Fibroblast of skin of right quadriceps (primary cell): ENCODE results near the gene ZNF26.
A peak's percentile ranks its signal among the peaks of the same experiment; 100 is the strongest.
"Not testable (repeated sequence)": the region's sequence is repeated elsewhere in the genome, so short reads cannot be mapped to it uniquely, and the experiment has no call there.

Experiments
- DNase-seq: peaks from one replicate; pipeline ENCODE4 v3.0.0-alpha.2; 2013

The ZNF26 gene, protein sequence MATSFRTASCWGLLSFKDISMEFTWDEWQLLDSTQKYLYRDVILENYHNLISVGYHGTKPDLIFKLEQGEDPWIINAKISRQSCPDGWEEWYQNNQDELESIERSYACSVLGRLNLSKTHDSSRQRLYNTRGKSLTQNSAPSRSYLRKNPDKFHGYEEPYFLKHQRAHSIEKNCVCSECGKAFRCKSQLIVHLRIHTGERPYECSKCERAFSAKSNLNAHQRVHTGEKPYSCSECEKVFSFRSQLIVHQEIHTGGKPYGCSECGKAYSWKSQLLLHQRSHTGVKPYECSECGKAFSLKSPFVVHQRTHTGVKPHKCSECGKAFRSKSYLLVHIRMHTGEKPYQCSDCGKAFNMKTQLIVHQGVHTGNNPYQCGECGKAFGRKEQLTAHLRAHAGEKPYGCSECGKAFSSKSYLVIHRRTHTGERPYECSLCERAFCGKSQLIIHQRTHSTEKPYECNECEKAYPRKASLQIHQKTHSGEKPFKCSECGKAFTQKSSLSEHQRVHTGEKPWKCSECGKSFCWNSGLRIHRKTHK

DNA sequence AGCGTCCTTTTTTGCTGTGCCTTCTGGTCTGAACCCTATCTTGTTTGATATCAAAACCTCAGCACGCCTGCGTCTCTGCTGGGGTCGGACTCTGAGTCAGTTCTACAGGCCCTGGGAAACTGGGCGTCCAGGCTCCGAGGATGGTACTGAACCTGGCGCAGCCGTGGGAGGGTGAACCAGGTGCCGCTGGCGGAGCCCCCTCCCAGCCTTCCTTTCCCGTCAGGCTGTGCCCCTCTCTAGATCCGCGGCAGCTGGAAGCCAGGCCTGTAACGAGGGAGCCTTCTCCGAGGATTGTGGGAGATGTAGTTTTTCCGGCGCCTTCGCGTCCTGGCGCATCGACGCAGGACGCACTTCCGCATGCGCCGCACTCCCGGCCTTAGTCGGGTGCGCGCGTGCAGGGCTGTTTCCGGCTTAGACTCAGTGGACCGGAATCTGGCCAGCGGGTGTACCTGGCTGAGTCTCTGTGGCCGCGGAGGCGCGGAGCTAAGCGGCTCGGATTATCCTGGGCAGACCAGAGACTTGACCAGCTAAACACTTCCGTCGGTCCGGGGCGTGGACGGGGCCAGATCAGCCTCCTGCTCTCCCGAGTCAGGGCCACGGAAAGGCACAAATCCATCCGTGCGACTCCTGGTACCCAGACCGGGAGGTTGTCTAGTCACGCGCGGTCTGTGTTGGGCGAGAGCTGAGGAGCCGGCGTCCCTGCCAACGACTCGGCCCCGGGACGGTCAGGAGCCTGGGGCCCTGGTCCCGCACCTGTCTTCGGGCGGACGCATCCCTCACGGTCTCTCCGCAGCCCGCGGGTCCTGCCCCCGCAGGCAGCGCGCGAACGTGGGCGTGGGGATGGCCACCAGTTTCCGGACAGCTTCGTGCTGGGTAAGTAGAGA is at the start of gene ZNF26:
ZNF26 (plus strand) TSS at position 367 of the 884 bp plus-strand sequence; CDS start at position 841, 474 bp downstream.
- peak; percentile 92 for DNase-seq

DNA sequence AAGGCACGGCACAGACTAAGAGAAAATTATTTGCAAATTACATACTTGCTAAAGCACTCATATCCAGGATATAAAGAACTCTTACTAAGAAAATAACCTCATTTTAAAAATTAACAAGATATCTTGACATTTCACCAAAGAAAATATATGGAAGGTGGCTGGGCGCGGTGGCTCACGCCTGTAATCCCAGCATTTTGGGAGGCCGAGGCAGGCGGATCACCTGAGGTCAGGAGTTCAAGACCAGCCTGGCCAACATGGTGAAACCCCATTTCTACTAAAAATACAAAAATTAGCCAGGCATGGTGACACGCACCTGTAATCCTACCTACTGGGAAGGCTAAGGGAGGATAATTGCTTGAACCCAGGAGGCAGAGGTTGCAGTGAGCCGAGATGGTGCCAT is 49.2 kb upstream of the ZNF26 start:
- not testable (repeated sequence) for DNase-seq

DNA sequence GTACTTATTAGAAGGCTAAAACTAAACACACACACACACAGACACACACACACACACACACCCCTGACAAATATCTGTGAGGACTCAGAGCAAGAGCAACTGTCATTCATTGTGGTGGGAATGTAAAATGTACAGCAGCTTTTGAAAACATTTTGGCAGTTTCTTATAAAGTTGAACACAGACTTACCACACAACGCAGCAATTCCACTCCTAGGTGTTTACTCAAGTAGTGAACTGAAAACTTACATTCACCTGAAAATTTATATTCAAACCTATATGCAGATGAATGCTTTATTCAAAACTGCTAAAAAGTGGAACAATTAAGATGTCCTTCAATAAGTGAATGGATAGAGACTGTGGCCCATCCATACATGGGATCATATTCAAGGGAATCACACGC is 48.7 kb upstream of the ZNF26 start:
- DNase-seq = no peak

DNA sequence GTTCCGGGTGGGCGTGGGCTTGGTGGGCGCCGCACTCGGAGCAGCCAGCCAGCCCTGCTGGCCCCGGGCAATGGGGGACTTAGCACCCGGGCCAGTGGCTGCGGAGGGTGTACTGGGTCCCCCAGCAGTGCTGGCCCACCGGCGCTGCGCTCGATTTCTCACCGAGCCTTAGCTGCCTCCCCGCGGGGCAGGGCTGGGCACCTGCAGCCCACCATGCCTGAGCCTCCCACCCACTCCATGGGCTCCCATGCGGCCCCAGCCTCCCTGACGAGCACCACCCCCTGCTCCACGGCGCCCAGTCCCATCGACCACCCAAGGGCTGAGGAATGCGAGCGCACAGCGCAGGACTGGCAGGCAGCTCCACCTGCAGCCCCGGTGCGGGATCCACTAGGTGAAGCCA is 47.4 kb upstream of the ZNF26 start:
- not testable (repeated sequence) for DNase-seq

DNA sequence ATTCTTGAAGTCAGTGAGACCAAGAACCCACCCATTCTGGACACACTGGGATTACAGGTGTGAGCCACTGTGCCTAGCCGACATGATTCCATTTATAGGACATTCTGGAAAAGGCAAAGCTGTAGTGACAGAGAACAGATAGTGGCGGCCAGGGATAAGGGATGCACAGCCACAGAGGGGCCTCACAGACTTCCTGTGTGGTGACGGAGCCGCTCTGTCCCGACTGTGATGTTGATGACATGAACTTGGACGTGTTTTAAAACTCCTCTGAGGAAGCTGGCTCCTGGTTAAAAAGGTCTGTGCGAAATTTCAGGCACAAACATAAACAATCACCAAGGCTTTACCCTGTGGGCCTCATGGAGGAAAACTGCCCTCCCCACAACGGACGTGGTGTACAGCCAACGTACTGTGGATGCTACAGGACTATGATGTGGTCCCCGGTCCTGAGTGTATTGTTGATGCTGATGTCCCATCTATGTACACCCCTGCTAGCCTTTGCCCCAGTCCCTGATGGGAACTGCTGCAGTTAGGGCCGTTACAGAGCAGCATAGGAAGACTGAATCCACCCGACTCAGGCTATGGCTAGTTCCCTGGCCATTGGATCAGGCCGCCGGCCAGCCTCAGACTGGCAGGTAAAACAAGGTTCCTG is 46.0 kb upstream of the ZNF26 start:
- no peak for DNase-seq

DNA sequence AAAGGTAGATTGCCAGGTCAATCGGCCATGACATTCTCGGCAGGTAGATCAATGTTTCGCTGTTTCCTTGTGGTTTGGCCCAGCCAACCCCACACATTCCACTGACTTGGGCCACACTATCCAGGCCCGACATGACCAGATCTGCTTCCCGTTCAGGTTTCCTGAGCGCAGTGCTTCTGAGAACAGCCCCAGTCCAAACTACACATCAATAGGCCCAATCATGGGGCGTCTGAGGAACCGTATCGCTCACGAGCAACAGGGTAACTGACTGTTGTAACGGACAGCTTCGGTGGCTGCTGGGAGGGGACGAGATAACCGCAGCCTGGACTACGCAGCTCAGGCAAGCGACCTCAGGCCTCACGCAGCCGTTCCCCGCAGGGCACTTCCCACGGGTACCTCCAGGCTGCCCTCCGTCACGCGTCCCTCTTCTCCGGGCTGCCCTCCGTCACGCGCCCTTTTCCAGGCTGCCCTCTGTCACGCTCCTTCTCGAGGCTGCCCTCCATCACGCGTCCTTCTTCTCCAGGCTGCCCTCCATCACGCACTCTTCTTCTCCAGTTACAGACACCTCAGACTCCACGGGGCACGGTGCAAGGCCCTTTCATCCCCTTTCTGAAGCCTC is 44.7 kb upstream of the ZNF26 start:
- no peak for DNase-seq

DNA sequence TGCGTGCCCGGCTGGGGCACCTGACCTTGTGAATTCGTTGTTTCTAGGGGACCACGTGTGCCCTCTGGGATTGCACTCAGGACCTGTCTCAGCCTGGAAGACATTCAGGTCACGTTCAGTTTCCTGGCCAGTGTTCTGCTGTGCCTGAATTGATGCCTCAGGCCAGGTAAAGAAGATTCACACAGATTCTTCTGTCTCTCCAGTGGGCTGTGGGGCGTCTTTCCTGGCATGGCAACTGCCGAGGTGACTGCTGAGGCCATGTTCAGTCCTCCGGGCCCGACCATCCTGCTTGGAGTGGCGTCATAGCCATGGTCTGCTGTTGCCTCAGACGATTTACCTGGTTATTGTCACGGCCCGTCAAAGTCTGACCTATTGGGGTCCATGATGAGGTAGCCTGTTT is 43.6 kb upstream of the ZNF26 start:
- DNase-seq = no peak

DNA sequence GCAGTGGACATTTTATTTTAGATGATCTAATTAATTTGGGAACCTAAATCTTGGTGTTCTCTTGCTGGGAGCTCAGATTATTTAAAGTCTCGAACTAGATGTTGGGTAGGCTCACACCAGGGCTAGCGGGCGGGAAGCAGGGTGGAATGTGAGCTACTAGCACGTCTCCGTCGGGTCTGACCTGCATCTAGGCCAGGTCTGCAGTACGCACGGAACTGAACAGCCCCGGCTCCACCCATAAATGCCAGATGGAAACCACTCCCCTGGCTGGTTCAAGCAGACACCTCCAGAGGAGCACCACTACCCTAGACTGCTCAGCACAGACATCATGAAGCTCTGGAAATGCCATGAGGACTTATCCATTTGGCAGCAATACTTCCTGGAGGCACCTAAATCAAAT is 40.4 kb upstream of the ZNF26 start:
- no peak for DNase-seq

DNA sequence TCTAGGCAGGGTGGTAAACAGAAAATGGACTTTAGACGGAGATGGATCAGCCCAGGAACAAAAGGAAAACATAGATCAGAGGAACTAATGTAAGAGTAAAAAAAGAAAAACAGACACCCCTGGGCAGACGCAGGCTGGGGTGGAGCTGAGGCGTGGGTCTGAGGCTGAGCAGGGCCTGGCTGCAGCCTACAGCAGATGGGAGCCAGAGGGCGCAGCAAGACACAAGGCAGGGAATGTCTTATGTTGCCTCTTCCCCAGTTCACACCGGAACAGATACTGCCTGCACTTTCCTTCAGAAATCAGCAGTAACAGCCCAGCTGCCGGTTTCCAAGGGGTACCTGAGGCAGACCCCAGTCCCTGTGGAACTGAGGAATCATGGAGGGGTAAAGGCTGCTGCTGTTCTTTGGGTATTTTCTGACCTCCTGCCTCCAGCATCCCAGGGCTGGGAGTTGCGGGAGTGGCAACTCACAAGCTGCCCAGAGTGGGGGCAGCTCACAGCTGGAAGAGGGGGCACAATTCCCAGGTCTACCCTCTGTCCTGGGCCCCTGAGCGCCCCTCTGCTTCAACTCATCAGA is 39.8 kb upstream of the ZNF26 start:
- DNase-seq = no peak

DNA sequence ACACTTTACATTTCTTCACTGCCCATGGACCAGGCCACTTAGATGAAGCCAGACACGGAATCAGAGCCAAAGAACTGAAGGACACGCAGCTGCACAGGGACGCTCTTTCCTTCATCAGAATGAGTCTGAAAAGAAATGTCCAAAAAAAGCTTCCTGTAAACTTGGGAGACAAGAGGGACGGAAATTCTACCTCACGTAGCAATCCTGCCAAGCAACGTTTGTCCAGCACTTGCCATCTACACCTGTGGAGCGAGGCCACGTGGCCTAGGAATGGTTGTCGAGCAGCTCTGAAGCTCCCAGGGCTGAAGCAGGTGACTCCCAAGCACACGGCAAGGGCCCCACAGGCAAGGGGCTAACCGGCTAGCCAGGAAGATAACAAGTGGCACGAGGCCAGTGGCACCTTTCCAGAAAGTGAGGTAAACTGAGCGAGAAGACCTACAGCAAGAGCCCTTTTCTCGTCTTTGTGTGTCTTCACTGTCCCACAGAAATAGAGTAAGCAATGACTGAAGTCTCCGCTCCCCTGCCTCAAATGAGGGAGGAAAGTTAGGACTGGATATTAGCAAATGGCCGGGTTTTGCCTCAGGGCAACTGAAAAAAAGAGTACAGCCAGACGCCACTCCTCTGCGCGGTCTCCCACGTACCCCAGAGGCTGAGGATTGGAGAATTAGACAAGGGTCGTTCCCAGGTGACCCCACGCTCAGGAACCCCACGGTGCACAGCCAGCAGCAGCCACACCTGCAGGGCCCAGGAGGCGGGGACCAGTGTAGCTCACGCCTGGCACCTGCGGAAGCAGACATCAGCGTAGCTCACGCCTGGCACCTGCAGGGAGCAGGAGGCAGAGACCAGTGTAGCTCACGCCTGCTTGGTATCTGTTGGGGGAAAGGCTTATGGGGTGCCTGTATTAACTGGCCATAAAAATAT is 37.8 kb upstream of the ZNF26 start:
- DNase-seq = no peak

DNA sequence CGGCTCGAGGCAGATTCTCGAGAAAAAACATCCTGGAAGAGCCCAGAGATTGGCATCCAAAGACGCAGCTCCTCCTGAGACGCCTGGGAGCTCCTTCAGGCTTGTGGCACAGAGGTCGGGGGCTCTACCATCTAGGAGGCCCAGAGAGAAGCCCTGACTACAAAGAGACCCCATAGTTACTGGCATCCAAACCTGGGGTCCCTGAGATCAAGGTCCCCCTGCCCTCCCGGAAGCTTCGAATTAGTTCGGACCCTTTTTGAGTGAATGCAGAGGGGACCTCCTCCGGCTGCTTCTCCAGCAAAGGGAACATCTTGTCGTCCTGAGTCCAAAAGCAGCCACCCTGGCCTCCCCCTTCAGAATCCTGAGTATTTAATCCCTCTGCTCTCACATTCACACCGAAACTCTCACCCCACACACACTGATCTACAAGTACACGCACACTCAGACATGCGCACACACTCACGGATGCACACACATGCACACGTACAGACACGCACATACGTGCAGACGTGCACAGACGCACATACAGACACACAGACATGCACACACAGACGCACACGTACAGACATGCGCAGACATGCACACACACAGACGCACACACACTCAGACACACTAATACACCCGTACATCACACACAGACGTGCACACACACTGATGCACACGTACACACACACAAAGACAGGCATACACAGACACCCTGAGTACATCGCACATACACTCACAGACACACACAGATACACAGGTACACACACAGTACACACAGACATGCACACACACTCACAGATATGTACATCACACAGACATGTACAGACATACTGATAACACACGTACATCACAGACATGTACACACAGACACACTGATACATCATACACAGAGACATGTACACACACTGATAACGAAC is 36.0 kb upstream of the ZNF26 start:
- no peak for DNase-seq

DNA sequence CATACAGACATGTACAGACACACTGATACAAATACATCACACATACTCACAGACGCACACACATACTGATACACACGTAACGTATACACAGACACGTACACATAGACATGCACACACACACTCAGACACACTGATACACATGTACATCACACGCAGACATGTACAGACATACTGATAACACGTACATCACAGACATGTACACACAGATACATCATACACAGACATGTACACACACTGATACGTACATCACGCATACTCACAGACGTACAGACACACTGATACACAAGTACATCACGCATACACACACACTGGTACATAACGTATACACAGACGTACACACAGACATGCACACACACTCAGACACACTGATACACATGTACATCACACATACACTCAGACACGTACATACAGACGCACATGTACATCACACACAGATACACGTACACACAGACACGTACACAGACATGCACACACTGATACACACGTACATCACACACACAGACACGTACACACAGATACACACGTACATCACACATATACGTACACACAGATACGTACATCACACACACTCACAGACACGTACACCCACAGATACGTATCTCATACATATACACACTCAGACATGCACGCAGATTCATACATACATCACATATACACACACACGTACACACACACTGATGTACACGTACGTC is 35.2 kb upstream of the ZNF26 start:
- no peak for DNase-seq

DNA sequence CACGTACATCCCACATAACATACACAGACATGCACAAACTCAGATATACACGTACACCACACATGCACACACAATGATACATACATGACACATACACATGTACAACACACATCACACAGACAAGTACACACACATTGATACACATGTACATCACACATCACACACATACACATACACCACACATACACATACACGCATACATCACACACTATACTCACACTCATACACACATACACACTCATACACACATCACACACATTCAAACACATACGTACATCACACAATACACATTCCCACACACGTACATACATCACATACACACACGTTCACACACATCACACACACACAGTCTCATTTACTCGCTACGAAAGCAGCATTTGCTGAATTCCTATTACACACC is 34.5 kb upstream of the ZNF26 start:
- DNase-seq = no peak

DNA sequence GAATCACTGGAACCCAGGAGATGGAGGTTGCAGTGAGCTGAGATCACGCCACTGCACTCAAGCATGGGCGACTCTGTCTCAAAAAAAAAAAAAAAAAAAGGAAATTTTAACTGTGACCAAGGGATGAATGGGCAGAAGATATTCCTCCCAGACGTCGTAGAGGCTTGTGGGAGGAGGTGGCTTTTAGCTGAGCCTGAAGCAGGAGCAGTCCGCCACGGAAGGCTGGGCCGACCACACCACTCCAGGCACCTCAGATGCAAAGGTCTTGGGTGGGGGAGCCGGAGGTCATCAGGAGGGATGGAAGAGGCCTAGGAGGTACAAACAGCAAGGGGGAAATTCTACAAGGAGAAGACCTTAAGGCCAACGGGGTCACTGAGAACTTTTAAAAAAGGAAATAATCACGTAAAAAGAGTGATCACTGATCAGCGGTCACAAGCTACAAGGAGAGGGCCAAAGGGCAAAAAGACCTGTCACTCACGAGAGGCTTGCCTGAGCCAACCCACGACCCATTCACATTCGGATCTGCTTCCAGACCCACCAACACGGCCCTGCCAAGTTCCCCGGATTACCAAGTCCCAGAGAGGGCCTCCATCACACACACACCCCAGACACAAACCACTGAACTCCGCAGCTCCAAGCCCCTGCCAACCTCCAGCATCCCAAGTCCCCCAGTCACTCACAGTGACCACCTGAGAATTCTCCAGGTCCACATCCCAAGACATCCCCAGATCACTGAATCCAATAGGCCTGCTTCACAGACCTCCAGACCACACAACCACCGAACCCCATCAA is 33.6 kb upstream of the ZNF26 start:
- no peak for DNase-seq

DNA sequence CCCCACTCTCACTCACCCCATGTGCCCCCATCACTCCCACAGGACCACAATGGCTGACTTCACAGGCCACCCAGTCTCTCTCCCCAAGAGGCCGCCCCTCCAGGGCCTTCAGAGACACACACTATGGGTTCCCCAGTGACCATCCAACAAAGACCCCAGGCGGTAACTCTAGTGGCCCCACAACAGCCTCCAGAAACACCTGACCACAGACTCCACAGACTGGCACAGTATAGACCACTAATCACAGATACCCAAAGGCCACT is 33.1 kb upstream of the ZNF26 start:
- no peak for DNase-seq

DNA sequence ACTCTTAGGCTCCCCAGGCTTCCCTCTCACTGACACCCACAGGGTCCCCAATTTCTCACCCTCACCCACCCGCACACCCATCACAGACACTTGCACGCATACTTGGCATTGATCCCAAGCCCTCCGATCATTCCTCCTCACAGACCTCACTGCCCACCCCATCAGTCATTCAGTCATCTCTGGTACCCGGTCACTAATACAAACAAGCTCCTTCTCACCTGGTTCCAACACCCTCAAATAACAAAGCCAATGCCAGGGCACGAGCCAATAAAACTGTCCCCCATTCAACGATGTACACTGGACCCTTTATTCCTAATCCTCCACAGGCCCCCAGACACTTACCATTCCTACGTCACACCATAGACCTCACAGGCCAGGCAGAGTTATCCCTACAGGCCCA is 32.4 kb upstream of the ZNF26 start:
- no peak for DNase-seq

DNA sequence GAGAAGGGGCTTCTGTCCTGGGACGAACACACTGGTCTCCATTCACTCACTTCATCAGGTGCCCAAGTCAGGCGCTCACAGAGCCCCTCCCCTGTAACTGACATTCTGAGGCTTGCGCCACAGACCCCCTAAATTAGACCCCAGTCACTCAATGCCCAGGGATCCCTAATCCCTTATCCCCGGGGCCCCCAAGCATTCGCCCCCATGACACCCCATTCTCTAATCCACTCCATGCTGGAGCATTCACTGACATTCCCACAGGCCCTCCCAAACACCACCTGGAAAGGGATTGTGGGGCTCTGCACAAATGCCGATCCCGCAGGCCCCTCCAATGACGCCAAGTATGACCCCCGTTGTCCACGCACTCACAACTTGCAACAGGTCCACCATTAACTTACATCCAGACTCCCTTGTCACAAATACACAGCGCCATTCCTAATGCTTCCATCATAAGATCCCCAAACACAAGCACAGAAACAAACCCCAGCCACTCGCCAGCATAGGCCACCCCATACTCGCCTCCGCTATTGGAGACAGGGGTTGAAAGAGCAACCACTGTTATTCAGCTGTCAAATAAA is 31.6 kb upstream of the ZNF26 start:
- DNase-seq = no peak
